Islet precursor cell (in vitro differentiated cells): ENCODE measurements around the gene DCTN2.
"Not testable (repeated sequence)": the region's sequence is repeated elsewhere in the genome, so short reads cannot be mapped to it uniquely, and the experiment has no call there.

Experiments used
- DNase-seq: peaks from one replicate; pipeline ENCODE4 v3.0.0-alpha.2; 2018

Gene DCTN2

DNA sequence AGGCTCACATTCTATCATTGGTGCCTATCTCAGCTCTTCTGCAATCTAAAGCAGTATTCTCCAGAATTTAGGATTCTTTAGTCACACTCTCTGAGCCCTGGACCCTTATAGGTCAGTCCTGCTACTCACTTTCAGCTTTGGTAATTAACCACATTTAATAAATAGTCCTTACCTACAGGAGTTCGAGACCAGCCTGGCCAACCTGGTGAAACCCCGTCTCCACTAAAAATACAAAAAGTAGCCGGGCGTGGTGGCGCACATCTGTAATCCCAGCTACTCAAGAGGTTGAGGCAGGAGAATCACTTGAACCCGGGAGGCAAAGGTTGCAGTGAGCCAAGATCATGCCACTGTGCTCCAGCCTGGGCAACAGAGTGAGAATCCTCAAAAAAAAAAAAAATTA is 33.3 kb downstream of the DCTN2 start:
- DNase-seq = not testable (repeated sequence)

- DNase-seq = no peak
Measured at GRCh38 chr12:57513266-57513665, 33.7 kb downstream of the DCTN2 start.

DNA sequence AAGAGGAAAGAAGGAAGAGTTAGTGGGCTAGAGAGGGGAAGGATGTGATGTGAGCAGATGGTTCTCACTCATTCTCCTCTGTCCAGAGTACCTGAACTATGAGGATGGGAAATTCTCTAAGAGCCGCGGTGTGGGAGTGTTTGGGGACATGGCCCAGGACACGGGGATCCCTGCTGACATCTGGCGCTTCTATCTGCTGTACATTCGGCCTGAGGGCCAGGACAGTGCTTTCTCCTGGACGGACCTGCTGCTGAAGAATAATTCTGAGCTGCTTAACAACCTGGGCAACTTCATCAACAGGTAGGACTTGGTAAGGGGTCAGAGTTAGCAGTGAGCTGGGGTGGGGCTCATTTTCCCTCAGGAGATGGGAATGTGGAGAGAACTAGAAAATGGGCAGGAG is 34.3 kb downstream of the DCTN2 start:
- DNase-seq = no peak

DNA sequence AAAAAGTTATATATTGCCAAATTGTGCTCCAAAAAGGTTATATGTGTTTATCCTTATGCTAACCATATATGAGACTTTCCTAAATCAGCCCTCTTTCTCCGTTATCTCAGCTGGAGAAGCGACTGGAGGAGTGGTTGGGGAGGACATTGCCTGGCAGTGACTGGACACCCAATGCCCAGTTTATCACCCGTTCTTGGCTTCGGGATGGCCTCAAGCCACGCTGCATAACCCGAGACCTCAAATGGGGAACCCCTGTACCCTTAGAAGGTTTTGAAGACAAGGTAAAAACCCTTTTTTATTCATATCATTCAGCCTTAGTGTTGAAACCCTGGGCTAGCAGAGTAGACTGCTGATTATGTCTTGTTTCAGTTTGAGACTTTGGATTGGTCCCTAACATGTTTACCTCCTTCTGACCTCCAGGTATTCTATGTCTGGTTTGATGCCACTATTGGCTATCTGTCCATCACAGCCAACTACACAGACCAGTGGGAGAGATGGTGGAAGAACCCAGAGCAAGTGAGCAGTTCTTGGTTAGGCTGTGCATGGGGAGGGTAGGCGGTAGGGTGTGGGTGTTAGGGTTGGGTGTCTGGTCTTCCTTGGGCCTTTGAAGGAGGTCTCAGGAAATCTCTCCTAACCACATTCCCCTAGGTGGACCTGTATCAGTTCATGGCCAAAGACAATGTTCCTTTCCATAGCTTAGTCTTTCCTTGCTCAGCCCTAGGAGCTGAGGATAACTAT is 35.2 kb downstream of the DCTN2 start:
- DNase-seq = no peak

GRCh38 chr12:57511161-57511560 is 35.8 kb downstream of the DCTN2 start:
- no peak for DNase-seq

- DNase-seq = not testable (repeated sequence)
Measured at GRCh38 chr12:57507796-57508195, 39.2 kb downstream of the DCTN2 start.

DNA sequence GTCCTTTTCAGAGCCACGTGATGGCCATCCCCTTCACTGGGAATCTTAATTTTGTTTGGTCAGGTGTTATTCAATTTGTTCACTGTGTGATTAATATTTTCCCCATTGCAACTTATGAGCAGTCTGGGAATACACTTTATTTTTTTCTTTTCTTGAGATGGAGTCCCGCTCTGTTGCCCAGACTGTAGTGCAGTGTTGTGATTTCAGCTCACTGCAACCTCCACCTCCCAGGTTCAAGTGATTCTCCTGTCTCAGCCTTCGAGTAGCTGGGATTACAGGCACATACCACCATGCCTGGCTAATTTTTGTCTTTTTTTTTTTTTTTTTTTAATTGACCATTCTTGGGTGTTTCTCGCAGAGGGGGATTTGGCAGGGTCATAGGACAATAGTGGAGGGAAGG is 40.5 kb downstream of the DCTN2 start:
- DNase-seq = not testable (repeated sequence)

GRCh38 chr12:57502311-57502969 is 44.6 kb downstream of the DCTN2 start:
- not testable (repeated sequence) for DNase-seq

- no peak for DNase-seq
Measured at GRCh38 chr12:57500213-57500612, 46.8 kb downstream of the DCTN2 start.

DNA sequence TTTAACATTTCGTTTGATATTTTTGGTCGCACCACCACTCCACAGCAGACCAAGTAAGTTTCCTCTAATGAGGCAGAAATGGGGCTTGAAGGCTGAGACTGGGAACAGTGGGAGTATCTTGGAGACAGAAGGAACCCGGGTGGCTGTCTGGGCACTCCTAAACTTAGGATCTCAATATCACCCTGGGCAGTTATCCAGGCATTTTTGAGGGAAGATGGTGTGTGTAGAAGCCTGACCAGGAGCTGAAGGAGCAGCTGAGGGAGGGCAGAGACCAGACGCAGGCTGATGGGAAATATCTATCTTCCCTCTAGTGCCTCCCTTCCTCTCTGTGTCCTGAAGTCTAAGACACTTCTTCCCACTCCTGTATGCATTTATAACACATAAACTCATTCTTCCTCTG is 48.4 kb downstream of the DCTN2 start:
- DNase-seq = no peak

DNA sequence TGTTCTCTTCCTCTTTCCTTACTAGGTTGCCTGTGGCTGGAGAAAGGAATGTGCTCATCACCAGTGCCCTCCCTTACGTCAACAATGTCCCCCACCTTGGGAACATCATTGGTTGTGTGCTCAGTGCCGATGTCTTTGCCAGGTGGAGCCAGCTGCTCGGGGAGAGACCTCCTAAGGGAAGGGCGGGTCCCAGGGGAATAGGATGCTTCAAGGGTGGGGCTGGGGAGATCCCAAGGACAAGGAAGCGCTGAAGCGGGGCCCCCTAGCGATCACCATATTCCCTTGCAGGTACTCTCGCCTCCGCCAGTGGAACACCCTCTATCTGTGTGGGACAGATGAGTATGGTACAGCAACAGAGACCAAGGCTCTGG is 48.9 kb downstream of the DCTN2 start:
- DNase-seq = no peak

DNA sequence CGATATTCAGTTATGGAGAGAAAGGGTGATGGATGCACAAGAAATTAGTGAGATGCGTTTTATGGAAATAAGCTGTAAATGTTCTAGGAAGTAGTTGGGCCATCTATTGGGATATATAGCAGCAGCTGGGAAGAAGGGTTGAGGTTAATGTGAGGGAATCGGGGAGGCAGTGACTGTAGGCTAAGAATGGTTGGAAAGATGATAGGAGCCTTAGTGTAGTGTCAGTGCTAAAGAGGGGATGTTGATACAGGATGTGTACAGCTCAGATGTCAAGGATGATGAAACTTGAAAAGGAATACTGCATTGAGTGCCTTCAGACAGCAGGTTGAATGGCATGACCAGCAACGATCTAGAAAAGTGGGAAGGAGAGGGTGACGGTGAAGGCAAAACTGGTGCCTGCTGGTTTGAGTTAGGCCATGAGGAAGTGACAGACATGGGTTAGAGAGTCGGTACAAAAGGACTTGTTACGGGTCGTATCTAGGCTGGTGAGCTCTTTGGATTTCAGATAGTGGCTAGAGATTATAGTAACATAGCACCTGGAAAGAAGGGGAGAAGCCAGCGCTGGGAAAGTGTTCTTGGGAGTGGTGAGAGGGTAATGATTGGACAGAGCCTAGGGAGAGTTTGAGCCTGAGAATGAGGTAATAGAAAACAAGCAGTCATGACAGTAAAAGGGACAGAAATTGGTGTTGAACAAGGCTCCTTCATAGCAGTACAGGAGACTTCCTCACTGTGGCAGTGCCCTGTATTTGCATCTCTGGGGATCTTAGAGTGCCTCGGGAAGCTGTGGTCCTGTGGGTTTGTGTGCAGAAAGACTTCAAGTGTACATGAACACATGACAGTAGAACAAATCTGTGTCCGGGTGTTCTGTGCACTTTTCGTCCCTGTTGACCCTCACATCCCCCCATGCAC is 49.5 kb downstream of the DCTN2 start:
- no peak for DNase-seq

DNA sequence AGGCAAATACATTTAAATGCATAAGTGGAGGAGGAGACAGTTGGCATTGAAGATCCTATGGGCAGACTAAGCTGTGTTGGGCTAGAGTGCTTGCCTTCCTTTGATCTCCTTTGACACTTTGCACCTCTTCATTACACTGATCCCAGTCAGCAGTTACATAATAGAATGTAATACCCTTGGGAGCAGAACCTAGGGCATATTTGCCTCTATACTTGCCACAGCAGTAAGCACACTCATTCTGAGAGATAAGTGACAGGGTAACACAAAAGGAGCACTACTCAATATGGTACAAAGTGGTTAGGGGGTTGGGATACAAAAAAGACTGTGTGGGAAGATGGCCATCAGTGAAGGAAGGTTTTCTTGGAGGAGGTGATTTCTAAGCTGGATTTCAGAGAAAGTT is 50.2 kb downstream of the DCTN2 start:
- no peak for DNase-seq

- DNase-seq = not testable (repeated sequence)
Measured at GRCh38 chr12:57495051-57495701, 51.8 kb downstream of the DCTN2 start.

DNA sequence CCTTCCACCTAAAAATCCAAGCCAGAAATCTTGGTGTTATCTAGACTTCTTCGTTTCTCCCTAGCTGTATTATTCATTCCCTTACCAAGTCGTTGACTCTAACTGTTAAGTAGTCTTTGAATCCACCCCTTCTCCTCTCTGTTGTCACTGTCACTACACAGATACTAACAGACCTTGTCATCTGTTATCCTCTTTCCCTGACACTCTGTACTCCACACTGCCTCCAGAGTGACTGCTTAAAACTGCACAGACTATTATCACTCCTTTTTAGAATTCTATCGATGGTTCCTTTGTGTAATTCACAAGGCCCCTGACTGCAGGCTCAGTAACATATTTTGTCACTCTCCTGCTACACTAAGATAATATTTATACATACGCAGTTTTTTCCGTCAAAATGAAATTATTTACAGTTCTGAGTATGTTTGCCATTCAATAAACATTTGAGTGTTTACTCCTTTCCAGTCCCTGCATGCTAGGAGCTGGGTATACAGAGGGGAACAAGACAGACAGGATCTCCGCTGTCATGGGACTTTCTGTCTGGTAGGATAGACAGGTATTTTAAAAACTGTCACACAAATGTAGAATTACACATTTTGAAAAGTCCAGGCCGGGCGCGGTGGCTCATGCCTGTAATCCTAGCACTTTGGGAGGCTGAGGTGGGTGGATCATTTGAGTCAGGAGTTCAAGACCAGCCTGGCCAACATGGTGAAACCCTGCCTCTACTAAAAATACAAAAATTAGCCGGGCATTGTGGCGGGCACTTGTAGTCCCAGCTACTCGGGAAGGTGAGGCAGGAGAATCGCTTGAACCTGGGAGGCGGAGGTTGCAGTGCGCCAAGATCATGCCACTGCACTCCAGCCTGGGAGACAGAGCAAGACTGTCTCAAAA is 55.4 kb downstream of the DCTN2 start:
- DNase-seq = no peak

DNA sequence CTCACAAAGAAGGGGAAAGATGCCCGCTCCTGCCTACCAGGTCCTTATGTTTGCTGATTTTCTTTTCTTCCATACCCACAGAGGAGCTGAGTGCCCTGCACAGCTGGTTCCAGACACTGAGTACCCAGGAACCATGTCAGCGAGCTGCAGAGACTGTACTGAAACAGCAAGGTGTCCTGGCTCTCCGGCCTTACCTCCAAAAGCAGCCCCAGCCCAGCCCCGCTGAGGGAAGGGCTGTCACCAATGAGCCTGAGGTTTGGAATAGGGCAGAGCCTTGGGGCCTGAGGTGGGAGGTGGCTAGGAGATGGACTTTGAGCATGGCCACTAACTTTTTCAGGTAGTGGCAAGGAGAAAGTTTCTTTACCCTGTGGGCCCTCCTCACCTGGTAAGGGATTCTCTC is 56.9 kb downstream of the DCTN2 start:
- DNase-seq = no peak

GRCh38 chr12:57489157-57489641 is 57.8 kb downstream of the DCTN2 start:
- no peak for DNase-seq

GRCh38 chr12:57488402-57489156 is 58.4 kb downstream of the DCTN2 start:
- no peak for DNase-seq

DNA sequence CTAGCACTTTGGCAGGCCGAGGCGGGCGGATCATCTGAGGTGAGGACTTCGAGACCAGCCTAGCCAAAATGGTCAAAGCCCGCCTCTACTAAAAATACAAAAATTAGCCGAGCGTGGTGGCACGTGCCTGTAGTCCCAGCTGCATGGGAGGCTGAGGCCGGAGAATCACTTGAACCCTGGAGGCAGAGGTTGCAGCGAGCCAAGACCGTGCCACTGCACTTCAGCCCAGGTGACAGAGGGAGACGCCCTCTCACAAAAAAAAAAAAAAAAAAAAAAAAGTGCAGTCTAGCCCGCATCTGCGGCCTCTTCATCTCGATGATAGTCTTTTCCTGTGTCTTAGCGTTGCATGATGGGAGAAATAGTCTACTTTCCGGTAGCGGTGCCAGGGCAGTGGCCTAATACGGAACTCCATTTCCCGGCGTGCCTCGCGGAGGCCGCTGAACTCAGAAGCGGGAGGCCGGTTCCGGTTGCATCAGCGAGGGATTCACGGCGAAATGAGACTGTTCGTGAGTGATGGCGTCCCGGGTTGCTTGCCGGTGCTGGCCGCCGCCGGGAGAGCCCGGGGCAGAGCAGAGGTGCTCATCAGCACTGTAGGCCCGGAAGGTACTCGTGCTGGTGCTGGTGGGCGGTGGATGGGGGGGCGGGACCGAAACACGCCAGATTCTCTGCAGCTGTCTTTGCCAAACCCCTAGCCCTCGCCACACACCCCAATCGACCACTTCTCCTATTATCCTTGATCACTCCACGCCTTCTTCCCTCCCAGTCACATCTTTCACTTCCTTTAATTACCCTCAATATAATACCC is 59.2 kb downstream of the DCTN2 start, which contains the start of gene MARS1:
MARS1 (plus strand) TSS at position 472 of the 805 bp plus-strand sequence; CDS start at position 495, 23 bp downstream.
- DNase-seq = peak; percentile 98

- DNase-seq = peak; percentile 73
Measured at GRCh38 chr12:57487055-57487596, 59.9 kb downstream of the DCTN2 start.
